PC-9 (cell line): Measurements from ENCODE around the gene TBX3. TPM values are rescaled to one million over a fixed set of nuclear protein-coding genes. Genes with fewer than 3 reads are reported as not detected.

ENCODE experiments used
- BruUV-seq: library from RNA; stranded (reverse); fragments of 400-500 nt; replicated peaks from 2 replicates; lab custom pipeline; 2021; lab: Mats Ljungman, UMichigan
- CTCF ChIA-PET: fragments of 300-600 bp; sonication (Branson Sonifier 250); formaldehyde crosslinking; loops from one replicate; lab custom pipeline; 2022; ENCODE audit warnings: antibody characterized with exemption; lab: Charles Lee
- POLR2A ChIA-PET: fragments of 300-600 bp; sonication (Branson Sonifier 250); formaldehyde crosslinking; loops from one replicate; lab custom pipeline; 2022; ENCODE audit warnings: antibody characterized with exemption; ENCODE audit not compliant: unreplicated experiment; lab: Charles Lee
- DNase-seq, 2 experiments: peaks; one replicate each; pipeline versions ENCODE4 v3.0.0 to v3.0.0-alpha.2; 2015 to 2022; ENCODE audit warnings: mixed read lengths in 1 of 2
- H2AFZ ChIP-seq: fragments of 200-600 bp; sonication (generic); 2 replicates; pipeline ENCODE4 v1.8.1; 2017; ENCODE audit warnings: antibody characterized with exemption
- H3F3A ChIP-seq: fragments of 200-600 bp; sonication (generic); 2 replicates; pipeline ENCODE4 v1.8.1; 2017; ENCODE audit warnings: antibody characterized with exemption, mild to moderate bottlenecking, low read depth; ENCODE audit not compliant: insufficient read depth
- H3K27ac ChIP-seq: fragments of 200-600 bp; sonication (generic); 2 replicates; pipeline ENCODE4 v1.6.1; 2016; ENCODE audit warnings: mixed run types
- H3K27me3 ChIP-seq: fragments of 200-600 bp; sonication (generic); 2 replicates; pipeline ENCODE4 v1.6.1; 2016; ENCODE audit warnings: low read depth, mixed run types; ENCODE audit not compliant: insufficient read depth
- H3K36me3 ChIP-seq: fragments of 200-600 bp; sonication (generic); 2 replicates; pipeline ENCODE4 v1.6.1; 2016; ENCODE audit warnings: low read depth, mixed run types
- H3K4me1 ChIP-seq: fragments of 200-600 bp; sonication (generic); replicated peaks from 2 replicates; pipeline ENCODE4 v1.6.1; 2016; ENCODE audit warnings: mixed run types; ENCODE audit not compliant: insufficient read depth
- H3K4me2 ChIP-seq: fragments of 200-600 bp; sonication (generic); 2 replicates; pipeline ENCODE4 v1.6.1; 2017; ENCODE audit warnings: mixed run types
- H3K4me3 ChIP-seq: fragments of 200-600 bp; sonication (generic); 2 replicates; pipeline ENCODE4 v1.6.1; 2016; ENCODE audit warnings: mixed run types
- H3K79me2 ChIP-seq: fragments of 200-600 bp; sonication (generic); 2 replicates; pipeline ENCODE4 v1.6.1; 2017; ENCODE audit warnings: low read depth, mixed run types
- H3K9me2 ChIP-seq: fragments of 200-600 bp; sonication (generic); 2 replicates; pipeline ENCODE4 v1.8.1; 2017; ENCODE audit warnings: mild to moderate bottlenecking; ENCODE audit not compliant: insufficient read depth
- H3K9me3 ChIP-seq: fragments of 200-600 bp; sonication (generic); 2 replicates; pipeline ENCODE4 v1.8.1; 2016; ENCODE audit warnings: low read depth; ENCODE audit not compliant: insufficient read depth
- H4K20me1 ChIP-seq: fragments of 200-600 bp; sonication (generic); 2 replicates; pipeline ENCODE4 v1.8.1; 2017; ENCODE audit not compliant: insufficient read depth
- EZH2 ChIP-seq: fragments of 200-600 bp; sonication (generic); IDR thresholded peaks from 2 replicates; pipeline ENCODE4 v1.8.0; 2017; ENCODE audit warnings: antibody characterized with exemption, low read depth
- intact Hi-C: fragments of 100-400 bp; cut with micrococcal nuclease; formaldehyde crosslinking; loops from one replicate; pipeline ENCODE4 v1.10.0; 2022; ENCODE audit not compliant: unreplicated experiment
- total RNA-seq: library from RNA; stranded (reverse); gene quantifications from 2 replicates; pipeline ENCODE4 v1.2.3, GENCODE V29; 2021
- TF ChIP-seq, protein P1 (sequence below): fragments of 200-600 bp; sonication (generic); conservative IDR thresholded peaks from 2 replicates; pipeline ENCODE4 v1.6.1; 2017; ENCODE audit warnings: mixed run types, antibody characterized with exemption, mild to moderate bottlenecking, moderate library complexity

The TBX3 gene
- total RNA-seq, 1 experiment from 2014 or later: not detected

DNA sequence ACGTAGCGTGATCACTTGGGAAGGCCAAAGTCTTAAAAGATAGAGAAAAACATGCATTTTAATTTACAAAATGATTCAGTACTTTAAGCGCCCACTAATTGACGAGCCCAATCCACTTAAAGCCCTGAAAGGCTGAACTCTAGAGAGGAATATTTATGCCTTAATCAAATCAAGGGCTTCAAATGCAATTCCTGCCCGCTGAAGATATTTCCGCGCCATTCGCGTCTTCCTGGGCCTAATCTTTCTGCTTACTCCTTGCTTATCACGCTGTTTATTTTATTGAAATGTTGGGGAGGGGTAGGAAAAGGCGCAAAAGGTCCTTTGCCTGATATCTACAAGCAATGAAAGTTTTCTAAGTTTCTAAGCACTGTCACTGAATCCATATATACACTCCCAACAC is 4.0 kb downstream of the TBX3 start:
- Histone ChIP-seq H3K9me3 (no peaks in the 10 kb centered on the region), H3K4me2 (no peak overlapping the region), H3K27ac (no peak overlapping the region), H3K27me3 (peaks cover 86% of the 10 kb centered on the region), H3K79me2 (no peaks in the 10 kb centered on the region), H3K36me3 (no peaks in the 10 kb centered on the region), H4K20me1 (no peaks in the 10 kb centered on the region; the same call in 1 of the 2 replicates), H3F3A (no peaks in the 10 kb centered on the region), H3K4me1 (no peaks in the 10 kb centered on the region), H2AFZ (no peak overlapping the region), H3K4me3 (no peak overlapping the region), H3K9me2 (no peaks in the 10 kb centered on the region)
- BruUV-seq: no TSS peak
- DNase-seq: no peak
- ChIA-PET CTCF (no interaction called here), POLR2A (no interaction called here)
- intact Hi-C loops: no loop called here
- TF ChIP-seq EZH2: no peak
- TF ChIP-seq, protein P1, sequence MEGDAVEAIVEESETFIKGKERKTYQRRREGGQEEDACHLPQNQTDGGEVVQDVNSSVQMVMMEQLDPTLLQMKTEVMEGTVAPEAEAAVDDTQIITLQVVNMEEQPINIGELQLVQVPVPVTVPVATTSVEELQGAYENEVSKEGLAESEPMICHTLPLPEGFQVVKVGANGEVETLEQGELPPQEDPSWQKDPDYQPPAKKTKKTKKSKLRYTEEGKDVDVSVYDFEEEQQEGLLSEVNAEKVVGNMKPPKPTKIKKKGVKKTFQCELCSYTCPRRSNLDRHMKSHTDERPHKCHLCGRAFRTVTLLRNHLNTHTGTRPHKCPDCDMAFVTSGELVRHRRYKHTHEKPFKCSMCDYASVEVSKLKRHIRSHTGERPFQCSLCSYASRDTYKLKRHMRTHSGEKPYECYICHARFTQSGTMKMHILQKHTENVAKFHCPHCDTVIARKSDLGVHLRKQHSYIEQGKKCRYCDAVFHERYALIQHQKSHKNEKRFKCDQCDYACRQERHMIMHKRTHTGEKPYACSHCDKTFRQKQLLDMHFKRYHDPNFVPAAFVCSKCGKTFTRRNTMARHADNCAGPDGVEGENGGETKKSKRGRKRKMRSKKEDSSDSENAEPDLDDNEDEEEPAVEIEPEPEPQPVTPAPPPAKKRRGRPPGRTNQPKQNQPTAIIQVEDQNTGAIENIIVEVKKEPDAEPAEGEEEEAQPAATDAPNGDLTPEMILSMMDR: no peak

DNA sequence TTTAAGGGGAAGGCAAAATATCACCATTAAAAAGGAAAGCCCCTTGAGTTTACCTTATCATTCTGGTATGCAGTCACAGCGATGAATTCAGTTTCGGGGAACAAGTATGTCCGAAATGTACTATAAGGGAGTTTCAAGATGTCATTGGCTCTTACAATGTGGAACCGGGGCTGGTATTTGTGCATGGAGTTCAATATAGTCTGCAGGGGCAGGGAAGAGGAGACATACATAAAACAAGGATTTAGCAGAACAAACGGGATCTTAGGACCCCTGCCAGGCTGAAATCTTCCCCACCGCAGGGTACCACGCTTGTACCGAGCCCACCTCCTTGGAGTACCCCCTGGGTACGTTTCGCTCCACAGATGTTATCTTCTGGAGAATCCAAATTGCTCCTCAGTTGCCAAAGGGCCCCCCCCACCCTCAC is 4.5 kb downstream of the TBX3 start:
- no peak overlapping the region for H2AFZ ChIP-seq

DNA sequence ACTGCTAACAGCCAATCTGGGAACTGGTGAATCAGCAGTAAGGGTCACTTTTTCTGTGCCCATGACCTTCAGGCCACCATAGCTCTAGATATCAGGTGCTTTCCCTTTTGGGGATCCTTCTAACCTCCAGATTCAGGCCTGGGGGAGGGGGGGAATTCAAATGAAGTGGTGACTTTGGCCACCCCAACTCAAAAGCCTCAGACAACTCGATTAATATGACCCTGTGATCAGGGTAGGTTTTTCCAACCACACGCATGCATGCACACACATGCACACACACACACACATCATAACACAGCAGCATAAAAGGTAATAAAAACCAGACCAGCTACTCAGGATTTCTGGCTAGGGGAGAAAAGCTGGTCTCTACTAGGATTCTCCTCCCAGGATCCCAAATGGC is 5.3 kb downstream of the TBX3 start:
- DNase-seq: no peak
- Histone ChIP-seq H3K4me2 (no peak overlapping the region), H3K27ac (no peak overlapping the region), H3K36me3 (no peaks in the 10 kb centered on the region), H3K9me2 (no peaks in the 10 kb centered on the region), H3K4me3 (no peak overlapping the region), H3K27me3 (peaks cover 83% of the 10 kb centered on the region), H3F3A (no peaks in the 10 kb centered on the region), H3K79me2 (no peaks in the 10 kb centered on the region), H3K9me3 (no peaks in the 10 kb centered on the region), H3K4me1 (no peaks in the 10 kb centered on the region), H2AFZ (no peak overlapping the region), H4K20me1 (no peaks in the 10 kb centered on the region; the same call in 1 of the 2 replicates)
- BruUV-seq: no TSS peak
- POLR2A ChIA-PET: no interaction called here
- TF ChIP-seq, protein P1: no peak
- no peak for TF ChIP-seq EZH2
- CTCF ChIA-PET: no interaction called here
- intact Hi-C loops: no loop called here

More for the DNA sequence above, 4.5 kb downstream of the TBX3 start:
- Histone ChIP-seq H3K9me3 (no peaks in the 10 kb centered on the region), H3K9me2 (no peaks in the 10 kb centered on the region), H3F3A (no peaks in the 10 kb centered on the region), H3K79me2 (no peaks in the 10 kb centered on the region), H3K4me3 (no peak overlapping the region), H3K36me3 (no peaks in the 10 kb centered on the region), H3K27me3 (peaks cover 87% of the 10 kb centered on the region), H3K4me1 (no peaks in the 10 kb centered on the region), H3K4me2 (no peak overlapping the region), H3K27ac (no peak overlapping the region), H4K20me1 (no peaks in the 10 kb centered on the region; the same call in 1 of the 2 replicates)
- intact Hi-C loops: no loop called here
- ChIA-PET CTCF (no interaction called here), POLR2A (no interaction called here)
- DNase-seq: no peak
- TF ChIP-seq, protein P1: no peak
- no peak for TF ChIP-seq EZH2
- no TSS peak for BruUV-seq
